D721Med (cell line): ENCODE data around the gene MYBPHL.

Experiments used
- DNase-seq: peaks from one replicate; pipeline ENCODE4 v3.0.0; 2011; ENCODE audit warnings: low spot score; ENCODE audit not compliant: insufficient read length
- FAIRE-seq: peaks from 2 replicates; lab custom pipeline; 2011; peaks lifted over from hg19 to GRCh38; lab: Jason Lieb, UNC
- TF ChIP-seq, protein P1 (sequence below): IDR thresholded peaks from 2 replicates; pipeline ENCODE4 v1.5.1; 2012; ENCODE audit warnings: mild to moderate bottlenecking, control low read depth; ENCODE audit not compliant: insufficient read depth; ENCODE audit errors: missing control alignments

MYBPHL gene

DNA sequence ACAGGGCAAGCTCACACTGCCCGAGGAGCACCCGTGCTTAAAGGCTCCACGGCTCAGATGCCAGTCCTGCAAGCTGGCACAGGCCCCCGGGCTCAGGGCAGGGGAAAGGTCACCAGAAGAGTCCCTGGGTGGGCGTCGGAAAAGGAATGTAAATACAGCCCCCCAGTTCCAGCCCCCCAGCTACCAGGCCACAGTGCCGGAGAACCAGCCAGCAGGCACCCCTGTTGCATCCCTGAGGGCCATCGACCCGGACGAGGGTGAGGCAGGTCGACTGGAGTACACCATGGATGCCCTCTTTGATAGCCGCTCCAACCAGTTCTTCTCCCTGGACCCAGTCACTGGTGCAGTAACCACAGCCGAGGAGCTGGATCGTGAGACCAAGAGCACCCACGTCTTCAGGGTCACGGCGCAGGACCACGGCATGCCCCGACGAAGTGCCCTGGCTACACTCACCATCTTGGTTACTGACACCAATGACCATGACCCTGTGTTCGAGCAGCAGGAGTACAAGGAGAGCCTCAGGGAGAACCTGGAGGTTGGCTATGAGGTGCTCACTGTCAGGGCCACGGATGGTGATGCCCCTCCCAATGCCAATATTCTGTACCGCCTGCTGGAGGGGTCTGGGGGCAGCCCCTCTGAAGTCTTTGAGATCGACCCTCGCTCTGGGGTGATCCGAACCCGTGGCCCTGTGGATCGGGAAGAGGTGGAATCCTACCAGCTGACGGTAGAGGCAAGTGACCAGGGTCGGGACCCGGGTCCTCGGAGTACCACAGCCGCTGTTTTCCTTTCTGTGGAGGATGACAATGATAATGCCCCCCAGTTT is 56.1 kb downstream of the MYBPHL start:
- FAIRE-seq (no peak), DNase-seq (no peak)
- TF ChIP-seq, protein P1, sequence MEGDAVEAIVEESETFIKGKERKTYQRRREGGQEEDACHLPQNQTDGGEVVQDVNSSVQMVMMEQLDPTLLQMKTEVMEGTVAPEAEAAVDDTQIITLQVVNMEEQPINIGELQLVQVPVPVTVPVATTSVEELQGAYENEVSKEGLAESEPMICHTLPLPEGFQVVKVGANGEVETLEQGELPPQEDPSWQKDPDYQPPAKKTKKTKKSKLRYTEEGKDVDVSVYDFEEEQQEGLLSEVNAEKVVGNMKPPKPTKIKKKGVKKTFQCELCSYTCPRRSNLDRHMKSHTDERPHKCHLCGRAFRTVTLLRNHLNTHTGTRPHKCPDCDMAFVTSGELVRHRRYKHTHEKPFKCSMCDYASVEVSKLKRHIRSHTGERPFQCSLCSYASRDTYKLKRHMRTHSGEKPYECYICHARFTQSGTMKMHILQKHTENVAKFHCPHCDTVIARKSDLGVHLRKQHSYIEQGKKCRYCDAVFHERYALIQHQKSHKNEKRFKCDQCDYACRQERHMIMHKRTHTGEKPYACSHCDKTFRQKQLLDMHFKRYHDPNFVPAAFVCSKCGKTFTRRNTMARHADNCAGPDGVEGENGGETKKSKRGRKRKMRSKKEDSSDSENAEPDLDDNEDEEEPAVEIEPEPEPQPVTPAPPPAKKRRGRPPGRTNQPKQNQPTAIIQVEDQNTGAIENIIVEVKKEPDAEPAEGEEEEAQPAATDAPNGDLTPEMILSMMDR: no peak

DNA sequence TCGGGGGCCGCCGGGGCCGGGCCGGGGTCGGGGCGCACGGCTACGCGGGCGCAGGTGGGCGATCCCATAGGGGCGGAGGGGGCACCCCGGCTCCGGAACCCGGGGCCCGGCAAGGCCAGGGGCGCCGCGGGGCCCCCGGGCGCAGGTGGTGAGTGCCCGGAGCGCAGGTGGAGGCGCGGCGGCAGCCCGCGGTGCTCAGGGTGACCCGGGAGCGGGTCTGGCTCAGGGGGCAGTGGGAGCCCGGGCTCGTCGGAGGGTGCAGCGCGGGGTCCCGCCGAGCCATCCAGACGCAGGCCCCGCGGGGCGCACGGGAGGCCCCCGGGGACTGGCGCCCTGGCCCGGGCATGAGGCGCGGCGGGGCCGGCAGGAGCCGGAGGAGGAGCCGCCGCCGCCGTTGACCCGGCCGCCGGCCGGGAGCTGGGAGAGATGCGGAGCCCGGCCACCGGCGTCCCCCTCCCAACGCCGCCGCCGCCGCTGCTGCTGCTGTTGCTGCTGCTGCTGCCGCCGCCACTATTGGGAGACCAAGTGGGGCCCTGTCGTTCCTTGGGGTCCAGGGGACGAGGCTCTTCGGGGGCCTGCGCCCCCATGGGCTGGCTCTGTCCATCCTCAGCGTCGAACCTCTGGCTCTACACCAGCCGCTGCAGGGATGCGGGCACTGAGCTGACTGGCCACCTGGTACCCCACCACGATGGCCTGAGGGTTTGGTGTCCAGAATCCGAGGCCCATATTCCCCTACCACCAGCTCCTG is 57.0 kb downstream of the MYBPHL start:
- TF ChIP-seq, protein P1: no peak
- FAIRE-seq (no peak), DNase-seq (peak; percentile 60)

GRCh38 chr1:109248797-109249629 is 57.8 kb downstream of the MYBPHL start, which contains the start of gene CELSR2:
Gene CELSR2, plus strand, starts transcription at chr1:109249539. Its CDS starts 541 bp downstream, at chr1:109250080.
- FAIRE-seq (no peak), DNase-seq (peak; percentile 99)
- TF ChIP-seq, protein P1: no peak

GRCh38 chr1:109248444-109248796 is 58.4 kb downstream of the MYBPHL start:
- no peak for DNase-seq
- FAIRE-seq: no peak
- TF ChIP-seq, protein P1: no peak

DNA sequence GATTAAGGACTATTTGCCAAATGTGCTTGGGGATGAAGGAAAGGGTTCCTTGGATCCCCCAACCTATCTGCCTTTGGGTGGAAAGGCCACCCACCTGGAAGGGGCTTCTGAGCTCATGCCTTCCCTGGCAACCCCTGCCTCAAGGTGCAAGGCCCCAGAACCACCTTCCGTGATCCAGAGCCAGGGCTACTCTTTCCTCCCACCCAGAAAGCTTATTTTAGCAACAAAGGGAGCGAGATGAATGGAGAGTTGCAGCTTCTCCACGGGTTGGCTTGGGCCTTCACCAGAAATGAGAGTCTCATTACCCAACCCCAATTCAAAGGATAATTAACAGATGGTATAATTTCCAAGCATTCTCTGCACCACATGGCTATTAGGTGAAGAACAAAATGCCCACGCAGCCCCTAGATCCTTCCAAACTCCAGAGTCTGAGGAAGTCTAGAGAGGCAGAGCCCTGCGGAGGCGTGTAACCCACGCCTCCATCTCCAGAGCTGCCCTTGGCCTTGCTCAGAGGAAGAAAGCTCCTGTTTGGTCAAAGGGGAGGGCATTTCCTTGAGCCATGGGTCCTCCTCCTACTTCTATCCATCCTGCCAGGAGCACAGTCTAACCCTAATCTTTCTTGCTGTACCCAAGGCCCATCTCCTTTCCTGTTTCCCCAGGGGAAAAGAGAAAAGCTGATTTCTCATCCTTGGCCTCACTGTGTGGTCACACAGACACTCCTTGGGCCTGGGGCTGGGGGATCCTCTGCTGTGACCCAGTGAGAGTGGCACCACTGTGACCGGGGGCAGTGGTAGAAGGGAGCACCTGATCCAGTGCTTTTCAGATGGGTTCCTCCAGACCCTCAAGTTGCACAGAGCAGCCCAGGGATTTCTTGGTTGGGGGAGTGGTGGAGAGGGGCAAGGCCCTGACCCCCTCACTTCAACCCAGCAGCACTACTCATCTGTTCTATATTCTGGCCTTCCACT is 59.1 kb downstream of the MYBPHL start:
- no peak for FAIRE-seq
- TF ChIP-seq, protein P1: no peak
- DNase-seq: no peak

DNA sequence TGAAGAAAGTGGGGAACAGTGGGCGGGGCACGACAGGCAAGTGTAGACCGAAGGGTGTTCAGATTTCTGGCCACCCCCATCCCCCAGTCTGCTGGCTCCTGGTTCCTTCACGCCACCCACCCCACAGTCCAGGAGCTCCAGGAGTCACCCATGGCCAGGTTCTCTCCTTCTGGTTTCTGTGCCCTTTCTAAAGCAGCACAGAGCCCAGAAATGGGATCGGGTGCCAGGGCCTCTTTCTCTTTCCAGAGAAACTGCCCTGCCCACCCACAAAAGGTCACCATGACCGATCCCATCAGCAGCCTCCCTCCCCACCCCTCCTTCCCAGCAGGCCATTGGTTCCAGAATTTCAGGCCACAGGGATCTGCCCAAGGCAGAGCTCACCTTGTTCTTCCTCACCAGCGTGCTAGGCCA is 60.7 kb downstream of the MYBPHL start:
- FAIRE-seq (no peak), DNase-seq (no peak)
- TF ChIP-seq, protein P1: no peak
